Right atrium auricular region (tissue), 2 donors: ENCODE data around the gene GET3. TPM values are rescaled to one million over a fixed set of nuclear protein-coding genes. Genes with fewer than 3 reads are reported as not detected.
"Not testable (repeated sequence)": the region's sequence is repeated elsewhere in the genome, so short reads cannot be mapped to it uniquely, and the experiment has no call there.

Source experiments
- DNase-seq: peaks from one replicate; pipeline ENCODE4 v3.0.0-alpha.2; 2019; ENCODE audit warnings: low spot score
- H3K27ac ChIP-seq, 2 donors: fragments of 200-600 bp; sonication (generic); 1 replicate in 1 of 2; 2 replicates in 1 of 2; pipeline ENCODE4 v1.5.1; 2016 to 2019
- H3K27me3 ChIP-seq, 2 donors: fragments of 200-600 bp; sonication (generic); one replicate each; pipeline versions ENCODE4 v1.5.1 to v1.6.0; 2017 to 2019
- H3K36me3 ChIP-seq: fragments of 200-600 bp; sonication (generic); one replicate; pipeline ENCODE4 v1.5.1; 2016
- H3K4me1 ChIP-seq, 2 donors: fragments of 200-600 bp; sonication (generic); one replicate each; pipeline versions ENCODE4 v1.5.1 to v1.6.0; 2017 to 2019
- H3K4me3 ChIP-seq, 2 donors: fragments of 200-600 bp; sonication (generic); 1 replicate in 1 of 2; 2 replicates in 1 of 2; pipeline ENCODE4 v1.5.1; 2017 to 2019; ENCODE audit warnings: mild to moderate bottlenecking in 1 of 2, moderate library complexity in 1 of 2
- H3K9me3 ChIP-seq, 2 donors: fragments of 200-600 bp; sonication (generic); one replicate each; pipeline ENCODE4 v1.5.1; 2019
- total RNA-seq, 2 donors: library from RNA; depleted of rRNA; stranded (reverse); fragments of >200 nt; gene quantifications; one replicate each; pipeline ENCODE4 v1.1.0, GENCODE V29; 2016
- TF ChIP-seq, protein P1 (sequence below), 2 donors: fragments of 200-600 bp; sonication (generic); IDR thresholded peaks; one replicate each; pipeline ENCODE4 v1.5.1; 2019; ENCODE audit warnings: antibody characterized with exemption in 2 of 2

GET3 gene
- total RNA-seq, 2 donors from 2014 or later, result 44.6 to 55.1 TPM

DNA sequence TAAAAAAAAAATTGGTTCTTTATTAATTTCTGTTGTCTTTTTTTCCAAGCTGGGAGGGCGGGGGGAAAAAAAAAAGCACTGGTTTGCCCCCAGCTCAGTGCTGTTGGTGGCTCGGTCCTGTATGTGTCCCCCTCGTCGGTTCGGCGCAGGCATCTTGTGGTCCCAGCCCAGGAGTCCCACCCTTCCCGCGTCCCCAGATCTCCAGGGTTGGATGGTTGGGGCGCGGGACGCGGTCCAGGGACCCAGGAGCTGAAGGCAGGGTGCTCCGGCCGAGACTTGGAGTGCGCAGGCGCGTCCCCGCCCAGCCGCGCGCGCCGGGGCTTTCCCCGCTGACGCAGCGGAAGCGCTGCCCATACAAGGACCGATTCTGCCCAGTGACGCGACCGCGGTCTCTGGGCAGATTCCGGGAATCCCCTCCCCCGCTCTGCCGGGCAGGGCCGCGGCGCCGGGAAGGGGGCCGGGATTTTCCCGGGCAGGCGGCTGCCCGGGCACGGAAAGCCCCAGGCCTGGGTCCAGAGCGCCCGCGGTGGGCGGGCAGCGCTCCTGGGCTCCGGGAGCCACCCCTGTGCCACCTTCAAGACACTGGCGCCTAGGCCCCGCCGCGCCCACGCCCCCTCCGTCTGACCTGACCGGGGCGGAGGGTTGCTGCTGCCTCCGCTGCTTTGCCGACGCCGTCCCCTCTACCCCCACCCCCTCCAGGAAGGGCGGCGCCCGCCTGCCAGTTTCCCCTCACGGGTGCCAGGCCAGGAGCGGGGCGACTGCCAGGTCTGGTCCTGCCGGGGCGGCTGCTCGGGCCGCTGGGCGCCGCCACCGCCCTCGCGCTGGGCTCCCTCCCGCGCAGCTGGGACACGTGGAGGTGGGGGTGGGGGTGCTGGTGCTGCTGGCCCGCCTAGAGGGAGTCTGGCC lies 56.2 kb downstream of the GET3 start:
- Histone ChIP-seq H3K36me3 (peaks cover 9% of the 10 kb centered on the region), H3K27me3 (no peaks in the 10 kb centered on the region), H3K9me3 (no peaks in the 10 kb centered on the region), H3K27ac (peak overlapping the region; percentile 96 to 99), H3K4me1 (peaks cover 0 to 32% of the 10 kb centered on the region in 2 donors), H3K4me3 (peak overlapping the region; percentile 82 to 88)
- TF ChIP-seq, protein P1, sequence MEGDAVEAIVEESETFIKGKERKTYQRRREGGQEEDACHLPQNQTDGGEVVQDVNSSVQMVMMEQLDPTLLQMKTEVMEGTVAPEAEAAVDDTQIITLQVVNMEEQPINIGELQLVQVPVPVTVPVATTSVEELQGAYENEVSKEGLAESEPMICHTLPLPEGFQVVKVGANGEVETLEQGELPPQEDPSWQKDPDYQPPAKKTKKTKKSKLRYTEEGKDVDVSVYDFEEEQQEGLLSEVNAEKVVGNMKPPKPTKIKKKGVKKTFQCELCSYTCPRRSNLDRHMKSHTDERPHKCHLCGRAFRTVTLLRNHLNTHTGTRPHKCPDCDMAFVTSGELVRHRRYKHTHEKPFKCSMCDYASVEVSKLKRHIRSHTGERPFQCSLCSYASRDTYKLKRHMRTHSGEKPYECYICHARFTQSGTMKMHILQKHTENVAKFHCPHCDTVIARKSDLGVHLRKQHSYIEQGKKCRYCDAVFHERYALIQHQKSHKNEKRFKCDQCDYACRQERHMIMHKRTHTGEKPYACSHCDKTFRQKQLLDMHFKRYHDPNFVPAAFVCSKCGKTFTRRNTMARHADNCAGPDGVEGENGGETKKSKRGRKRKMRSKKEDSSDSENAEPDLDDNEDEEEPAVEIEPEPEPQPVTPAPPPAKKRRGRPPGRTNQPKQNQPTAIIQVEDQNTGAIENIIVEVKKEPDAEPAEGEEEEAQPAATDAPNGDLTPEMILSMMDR (IDR thresholded peaks at IDR 0.05), result peak in 1 of 2 donors; percentile 29
- peak; percentile 93 for DNase-seq

- Histone ChIP-seq H3K27me3 (no peaks in the 10 kb centered on the region), H3K4me3 (peak overlapping the region; percentile 82 to 88), H3K27ac (peak overlapping the region; percentile 96 to 99), H3K36me3 (peaks cover 17% of the 10 kb centered on the region), H3K9me3 (no peaks in the 10 kb centered on the region), H3K4me1 (peaks cover 0 to 24% of the 10 kb centered on the region in 2 donors)
- TF ChIP-seq, protein P1 (IDR thresholded peaks at IDR 0.05), result no peak
- no peak for DNase-seq
Measured at GRCh38 chr19:12794196-12794941, 57.1 kb downstream of the GET3 start.

- no peak for DNase-seq
- Histone ChIP-seq H3K27ac (peak overlapping the region; percentile 96 to 99), H3K9me3 (no peaks in the 10 kb centered on the region), H3K4me1 (peaks cover 0 to 26% of the 10 kb centered on the region in 2 donors), H3K36me3 (peaks cover 23% of the 10 kb centered on the region), H3K27me3 (no peaks in the 10 kb centered on the region), H3K4me3 (no peak overlapping the region)
- TF ChIP-seq, protein P1 (IDR thresholded peaks at IDR 0.05), result no peak
Measured at GRCh38 chr19:12794971-12795381, 57.7 kb downstream of the GET3 start.

- H3K27me3 ChIP-seq, result no peaks in the 10 kb centered on the region
- H3K4me3 ChIP-seq, result no peak overlapping the region
- no peaks in the 10 kb centered on the region for H3K9me3 ChIP-seq
- H3K27ac ChIP-seq, result peak overlapping the region; percentile 13 to 49
- DNase-seq, result peak; percentile 87
- TF ChIP-seq, protein P1 (IDR thresholded peaks at IDR 0.05), result peak; percentile 82 to 95
- H3K36me3 ChIP-seq, result peaks cover 27% of the 10 kb centered on the region
- H3K4me1 ChIP-seq, result peaks cover 0 to 30% of the 10 kb centered on the region in 2 donors
Measured at GRCh38 chr19:12796146-12797071, 59.1 kb downstream of the GET3 start.

GRCh38 chr19:12797141-12797587 lies 59.9 kb downstream of the GET3 start:
- Histone ChIP-seq H3K36me3 (peaks cover 23% of the 10 kb centered on the region), H3K4me1 (peaks cover 0 to 34% of the 10 kb centered on the region in 2 donors), H3K9me3 (no peaks in the 10 kb centered on the region), H3K27me3 (no peaks in the 10 kb centered on the region), H3K4me3 (no peak overlapping the region), H3K27ac (no peak overlapping the region)
- DNase-seq, result peak; percentile 59
- TF ChIP-seq, protein P1 (IDR thresholded peaks at IDR 0.05), result no peak

DNA sequence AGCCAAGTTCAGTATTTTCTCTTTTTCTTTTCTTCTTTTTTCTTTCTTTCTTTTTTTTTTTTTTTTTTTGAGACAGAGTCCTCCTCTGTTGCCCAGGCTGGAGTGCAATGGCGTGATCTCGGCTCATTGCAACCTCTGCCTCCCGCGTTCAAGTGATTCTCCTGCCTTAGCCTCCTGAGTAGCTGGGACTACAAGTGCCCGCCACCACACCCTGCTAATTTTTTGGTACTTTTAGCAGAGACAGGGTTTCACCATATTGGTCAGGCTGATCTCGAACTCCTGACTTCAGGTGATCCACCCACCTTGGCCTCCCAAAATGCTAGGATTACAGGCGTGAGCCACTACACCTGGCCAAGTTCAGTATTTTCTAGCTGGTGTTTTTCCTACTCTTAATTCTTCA lies 60.3 kb downstream of the GET3 start:
- peaks cover 19% of the 10 kb centered on the region for H3K36me3 ChIP-seq
- H3K4me3 ChIP-seq, H3K27ac ChIP-seq, H3K9me3 ChIP-seq, H3K27me3 ChIP-seq: not testable (repeated sequence)
- peak; percentile 54 for DNase-seq
- peaks cover 0 to 39% of the 10 kb centered on the region in 2 donors for H3K4me1 ChIP-seq
